ENCODE measurements around the gene KCTD18.

Gene KCTD18

GRCh38 chr2:200456567-200456966 lies 53.3 kb downstream of the KCTD18 start:
- in situ Hi-C loops (cut with HindIII; ENCODE audit: low sequenced_read_pairs): no loop called here

DNA sequence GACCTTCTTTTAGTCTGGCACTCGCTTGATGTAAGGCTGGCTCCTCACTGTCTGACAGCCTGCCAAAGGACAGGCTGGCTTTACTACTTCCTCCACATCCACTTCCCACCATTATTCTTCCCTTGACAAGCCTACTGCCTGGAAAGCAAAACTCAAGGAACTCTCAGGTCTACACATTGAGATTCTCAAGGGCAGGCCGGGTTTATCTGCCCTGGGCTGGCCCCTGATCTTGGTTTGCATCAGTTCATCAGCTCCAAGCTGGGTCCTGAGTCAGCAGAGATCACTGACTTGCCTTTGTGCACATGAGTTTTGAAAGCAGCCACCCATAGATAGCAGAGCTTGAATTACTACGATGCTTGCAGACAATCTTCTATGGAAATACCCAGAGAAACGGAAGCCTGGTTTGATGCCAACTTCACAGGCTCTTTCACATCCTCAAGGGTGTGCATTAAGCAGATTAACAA lies 53.9 kb downstream of the KCTD18 start:
- in situ Hi-C loops (cut with HindIII; ENCODE audit: low sequenced_read_pairs): no loop called here

DNA sequence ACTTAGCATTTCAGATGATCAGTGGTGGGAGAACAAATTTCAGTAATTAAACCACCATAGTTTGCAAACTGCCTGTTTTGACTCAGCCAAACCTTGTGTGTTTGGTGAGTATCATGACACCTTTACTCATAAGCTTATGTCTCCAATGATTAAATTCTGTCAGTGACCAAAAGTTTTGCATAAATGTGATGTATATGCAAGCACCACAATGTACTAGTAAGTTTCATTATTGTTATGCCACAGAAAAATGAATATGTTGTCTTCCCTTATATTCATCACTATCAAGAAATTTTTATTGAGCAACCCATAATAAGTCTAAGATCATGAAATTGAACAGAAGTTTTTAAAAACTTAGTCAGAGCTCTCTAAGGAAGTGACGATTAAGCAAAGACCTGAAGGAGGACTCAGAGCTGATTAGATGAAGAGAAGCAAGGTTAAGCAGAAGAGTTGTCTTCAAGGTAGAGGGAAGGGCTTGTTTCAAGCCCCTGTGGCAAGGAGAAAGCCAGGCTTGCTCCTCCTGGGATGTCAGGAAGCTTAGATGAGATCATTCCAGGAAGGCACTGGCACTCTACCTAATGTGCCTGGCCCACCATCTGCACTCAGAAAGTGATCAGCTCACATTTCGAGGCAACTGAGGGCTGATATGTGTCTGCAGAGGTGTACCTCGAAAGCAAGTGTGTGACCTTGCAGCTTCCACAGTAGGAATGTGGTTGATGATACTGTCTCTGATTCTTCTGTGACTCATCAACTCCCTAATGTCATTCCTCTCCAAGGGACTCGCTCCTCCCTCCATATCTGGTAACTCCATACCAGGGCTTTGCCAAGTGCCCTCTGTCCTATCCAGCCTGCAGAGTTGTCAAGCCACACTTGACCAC lies 54.7 kb downstream of the KCTD18 start:
- in situ Hi-C loops (cut with HindIII; ENCODE audit: low sequenced_read_pairs): no loop called here

DNA sequence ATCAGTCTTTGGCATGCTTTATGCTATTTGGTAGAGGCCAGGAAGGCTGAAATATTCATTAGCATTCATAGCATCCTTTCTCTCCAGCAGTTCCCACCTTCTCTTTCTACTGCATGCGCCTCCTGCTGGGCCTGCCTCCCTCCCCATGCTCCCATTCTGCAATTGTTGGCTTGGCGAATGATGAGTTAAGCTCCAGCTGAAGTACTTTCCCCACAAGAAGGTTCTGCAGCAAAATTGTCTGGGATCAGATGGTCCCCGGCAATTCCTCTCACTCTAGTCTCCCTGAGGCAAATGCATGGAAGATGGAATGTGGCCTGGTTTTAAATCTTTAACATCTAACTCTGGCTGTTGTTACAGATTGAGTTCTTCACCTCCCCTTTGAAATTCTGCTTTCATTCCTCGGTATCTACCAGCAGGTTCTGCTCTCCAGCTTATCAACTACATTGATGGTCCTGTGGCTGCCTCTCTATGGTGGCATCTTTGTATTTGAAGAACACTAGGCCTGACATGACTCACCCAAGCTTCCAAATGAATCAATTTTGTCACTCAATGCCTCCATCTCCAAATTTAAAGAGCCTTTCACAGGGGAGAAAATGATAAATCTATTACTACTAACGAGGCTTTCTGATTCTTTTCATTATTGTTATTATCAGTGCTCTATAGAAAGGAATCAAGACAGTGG lies 55.9 kb downstream of the KCTD18 start:
- in situ Hi-C loops (cut with HindIII; ENCODE audit: low sequenced_read_pairs): no loop called here

DNA sequence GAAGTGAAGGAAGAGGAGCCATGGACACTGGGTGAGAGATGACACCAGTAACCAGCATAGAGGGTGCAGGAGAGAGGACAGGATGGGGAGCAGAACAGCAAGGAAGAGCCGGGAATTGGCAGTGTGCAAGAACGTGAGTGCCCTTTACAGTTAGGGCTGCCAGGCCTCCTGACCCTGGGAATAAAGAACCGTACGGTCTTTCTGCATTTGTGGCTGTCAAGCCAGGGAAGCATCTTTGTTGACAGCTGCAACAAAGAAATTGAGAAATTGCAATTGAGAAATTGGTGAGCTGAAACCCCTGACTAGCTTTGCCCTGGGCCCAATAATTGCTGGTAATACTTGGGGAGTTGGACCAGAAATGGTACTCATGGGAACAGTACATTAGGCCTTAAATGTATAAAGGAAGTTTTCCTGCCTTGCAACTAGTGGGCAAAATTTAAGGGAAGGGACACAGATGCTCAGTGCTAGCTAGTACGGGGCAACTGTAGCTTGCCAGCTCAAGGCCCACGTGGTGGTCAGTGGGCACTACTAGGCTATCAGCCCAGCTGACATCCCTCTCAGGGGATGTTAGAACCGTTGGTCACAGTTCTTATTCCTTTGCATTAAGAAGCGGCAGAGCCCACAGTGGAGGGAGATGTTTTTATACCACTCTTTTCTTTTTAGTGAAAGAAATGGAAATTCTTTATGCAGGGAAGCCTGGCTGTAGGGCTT lies 56.6 kb downstream of the KCTD18 start:
- in situ Hi-C loops (cut with HindIII; ENCODE audit: low sequenced_read_pairs): no loop called here

DNA sequence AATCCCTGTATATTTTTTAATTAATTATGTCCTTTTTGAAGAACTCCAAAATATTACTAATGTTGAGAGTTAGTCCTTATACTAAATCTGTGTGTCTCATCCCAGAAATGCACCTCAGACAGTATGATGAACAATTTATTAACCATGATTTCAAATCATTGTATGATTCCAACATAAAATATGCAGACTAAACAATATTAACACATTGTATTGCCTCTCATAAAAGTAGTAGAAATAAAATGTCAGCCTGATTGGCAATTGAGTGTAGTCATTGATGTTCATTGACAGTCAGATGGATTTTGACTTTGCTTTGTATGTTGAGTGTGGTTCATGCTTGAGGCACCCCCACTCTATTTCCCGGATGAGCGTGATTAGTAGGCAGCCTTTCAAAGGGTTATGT lies 57.5 kb downstream of the KCTD18 start:
- in situ Hi-C loops (cut with HindIII; ENCODE audit: low sequenced_read_pairs): no loop called here

- in situ Hi-C loops (cut with HindIII; ENCODE audit: low sequenced_read_pairs): no loop called here
Observed at GRCh38 chr2:200451511-200451910, 58.4 kb downstream of the KCTD18 start.

DNA sequence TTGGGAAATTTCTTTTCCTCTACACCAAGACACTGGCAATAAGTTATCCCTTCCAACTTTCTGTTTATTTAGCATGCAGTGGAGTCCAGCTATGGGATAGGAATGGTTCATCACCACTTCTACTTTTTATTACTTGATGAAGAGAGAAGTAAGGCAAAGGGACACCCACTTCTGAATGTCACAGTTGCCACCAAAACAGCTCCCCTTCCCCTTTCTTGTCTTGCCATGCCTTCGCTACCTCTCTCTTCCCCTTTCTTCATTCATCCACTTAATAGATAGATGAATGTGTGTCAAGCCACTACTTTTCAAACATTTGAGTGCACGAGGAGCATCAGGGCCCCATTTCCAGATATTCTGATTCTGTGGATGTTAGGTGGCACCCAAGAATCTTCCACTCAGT lies 59.6 kb downstream of the KCTD18 start:
- in situ Hi-C loops (cut with HindIII; ENCODE audit: low sequenced_read_pairs): no loop called here

DNA sequence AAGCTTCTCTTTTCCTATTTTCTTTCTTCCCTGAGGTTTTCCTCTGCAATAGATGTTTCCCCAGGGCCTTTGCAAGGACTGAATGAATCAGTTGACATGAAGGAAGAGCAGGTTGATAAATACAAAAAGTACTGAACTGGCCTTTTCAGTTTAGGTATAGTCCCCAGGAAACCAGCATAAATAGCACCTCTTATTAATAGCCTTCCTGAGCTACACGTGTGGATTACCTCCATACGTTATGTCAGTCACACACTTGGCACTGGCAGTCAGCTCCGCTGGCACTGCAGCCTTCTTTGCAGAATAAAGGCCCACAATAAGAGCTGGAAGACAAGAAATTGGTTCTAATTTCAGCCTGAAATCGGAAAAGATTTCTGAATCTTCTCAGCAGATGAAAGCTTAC lies 60.7 kb downstream of the KCTD18 start:
- in situ Hi-C loops (cut with HindIII; ENCODE audit: low sequenced_read_pairs): no loop called here

- in situ Hi-C loops (cut with HindIII; ENCODE audit: low sequenced_read_pairs): no loop called here
Observed at GRCh38 chr2:200448455-200448854, 61.4 kb downstream of the KCTD18 start.

DNA sequence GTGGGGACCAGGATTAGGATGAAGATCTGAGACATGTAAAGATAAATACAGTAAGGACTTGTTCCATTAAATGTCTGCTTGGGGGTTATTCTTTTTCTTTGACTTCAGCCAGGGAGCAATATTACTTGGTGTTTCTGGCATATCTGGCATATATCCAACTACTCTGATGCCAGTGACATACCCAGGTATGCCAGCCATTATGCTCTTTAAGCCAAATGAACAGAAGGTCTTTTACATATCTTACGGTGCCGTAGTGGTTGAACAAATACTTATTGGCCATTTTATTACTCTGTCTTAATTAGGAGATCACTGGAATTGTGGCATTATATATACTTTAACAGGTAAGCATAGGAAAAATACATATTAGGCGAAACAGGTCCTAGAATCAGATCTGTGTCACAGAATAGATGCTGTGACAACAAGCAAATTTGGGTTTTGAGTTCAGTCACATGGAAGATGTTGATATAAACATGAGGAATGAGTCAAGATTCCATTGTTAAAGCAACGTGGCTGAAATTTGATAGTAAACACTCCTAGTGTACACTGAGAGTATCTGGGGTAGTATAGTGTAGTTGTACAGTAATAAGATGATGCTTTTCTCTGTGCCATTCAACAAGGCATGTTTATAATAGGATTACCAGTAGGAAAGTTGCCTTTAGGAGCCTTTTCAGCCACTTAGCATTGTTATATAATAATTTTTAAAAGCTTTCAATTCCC lies 62.6 kb downstream of the KCTD18 start:
- in situ Hi-C loops (cut with HindIII; ENCODE audit: low sequenced_read_pairs): no loop called here

DNA sequence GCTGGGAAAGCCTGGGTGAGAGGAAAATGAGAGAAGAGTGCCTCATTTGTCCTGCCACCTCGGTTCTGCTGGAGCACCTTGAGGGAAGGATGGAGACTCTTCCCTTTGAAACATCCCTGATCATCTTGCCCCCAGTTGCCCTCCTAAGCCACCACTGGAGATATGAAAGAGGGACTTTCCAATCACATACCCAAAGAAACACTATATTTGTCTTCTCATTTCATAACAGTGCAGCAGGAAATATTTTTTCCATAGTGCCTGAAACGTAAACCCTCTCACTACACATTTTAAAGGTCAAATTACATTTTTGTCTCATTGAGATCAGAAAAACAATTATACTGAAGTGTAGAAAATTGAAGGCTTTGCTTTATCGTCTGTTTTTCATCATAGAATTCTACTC lies 63.3 kb downstream of the KCTD18 start:
- in situ Hi-C loops (cut with HindIII; ENCODE audit: low sequenced_read_pairs): no loop called here

- in situ Hi-C loops (cut with HindIII; ENCODE audit: low sequenced_read_pairs): no loop called here
Observed at GRCh38 chr2:200445284-200445683, 64.6 kb downstream of the KCTD18 start.

DNA sequence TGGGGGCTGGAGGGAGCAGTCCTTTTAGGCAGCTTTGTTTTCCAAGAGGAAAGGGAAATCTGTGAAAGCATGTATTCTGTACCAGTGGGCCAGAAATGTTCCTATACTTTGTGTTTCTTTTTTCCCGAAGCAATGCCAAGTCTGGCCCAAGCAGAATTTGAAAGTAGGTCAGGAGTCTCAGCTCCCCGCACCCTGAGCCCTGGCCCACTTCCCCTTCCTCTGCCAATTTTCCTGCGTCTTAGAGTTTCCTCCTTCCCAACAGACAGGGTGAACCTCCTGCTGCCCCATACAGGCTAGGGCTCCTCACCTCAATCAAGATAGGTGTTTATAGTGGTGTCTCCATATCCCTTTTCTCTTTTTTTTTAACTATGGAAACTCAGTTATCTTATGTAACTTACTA lies 65.3 kb downstream of the KCTD18 start:
- in situ Hi-C loops (cut with HindIII; ENCODE audit: low sequenced_read_pairs): no loop called here

DNA sequence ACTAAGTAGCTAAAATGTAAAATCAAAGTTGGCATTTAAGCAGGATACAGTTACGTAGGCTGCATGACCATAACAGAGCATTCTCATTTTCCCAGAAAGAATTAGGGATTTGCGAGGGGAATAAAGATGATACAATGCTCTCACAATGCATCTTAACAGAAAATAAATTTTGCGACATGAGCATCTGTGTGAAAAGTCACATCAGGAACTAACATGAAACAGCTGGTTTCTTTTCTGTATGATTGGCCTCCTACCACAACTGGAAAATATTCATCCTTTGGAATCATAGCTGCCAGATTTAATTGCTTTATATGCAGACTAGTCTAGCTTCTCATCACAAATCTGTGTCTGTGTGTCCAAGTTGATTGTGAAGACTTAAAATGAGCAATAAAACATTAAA lies 66.0 kb downstream of the KCTD18 start:
- in situ Hi-C loops (cut with HindIII; ENCODE audit: low sequenced_read_pairs): no loop called here

DNA sequence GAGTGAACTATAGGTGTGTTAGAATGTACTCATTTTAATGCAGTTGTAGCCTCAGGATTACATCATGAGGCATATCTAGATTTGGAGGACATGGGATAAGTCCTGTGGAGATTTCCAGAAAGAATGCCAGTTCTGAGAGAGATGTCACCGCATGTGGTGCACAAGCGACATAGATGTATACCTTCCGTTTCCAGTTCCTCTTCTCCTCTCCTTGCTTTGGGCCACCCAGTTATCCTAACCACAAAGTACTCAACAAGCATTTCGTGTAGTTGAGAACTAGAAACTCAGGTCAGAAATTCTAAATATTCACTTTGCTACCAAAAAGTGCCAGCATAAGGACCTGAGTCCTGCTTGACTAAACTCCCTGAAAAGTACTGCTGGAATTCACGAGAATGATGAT lies 66.5 kb downstream of the KCTD18 start:
- in situ Hi-C loops (cut with HindIII; ENCODE audit: low sequenced_read_pairs): no loop called here

DNA sequence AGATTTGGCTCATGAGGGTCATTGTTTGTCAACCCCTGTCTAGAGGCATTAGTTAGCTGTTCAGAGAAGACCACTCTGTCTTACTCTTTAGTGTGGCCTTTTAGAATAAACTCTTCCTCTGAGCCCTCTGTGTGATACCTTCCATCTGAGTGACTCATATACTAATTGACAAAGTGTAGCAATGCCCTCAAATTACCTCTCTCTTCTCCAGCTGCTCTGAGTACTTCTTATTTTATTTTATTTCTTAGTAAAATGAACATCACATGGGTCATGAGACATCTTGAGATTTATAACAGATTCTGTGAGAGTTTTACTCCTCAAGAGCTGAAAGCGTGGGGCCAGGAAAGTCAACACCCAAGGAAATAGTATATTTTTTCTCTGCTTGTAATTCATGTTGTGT lies 67.4 kb downstream of the KCTD18 start:
- in situ Hi-C loops (cut with HindIII; ENCODE audit: low sequenced_read_pairs): no loop called here

- in situ Hi-C loops (cut with HindIII; ENCODE audit: low sequenced_read_pairs): no loop called here
Observed at GRCh38 chr2:200439981-200440380, 69.9 kb downstream of the KCTD18 start.

All from endothelial cell of hepatic sinusoid (primary cell).